Measurements from ENCODE around the gene MBTPS1.

GRCh38 chr16:84009282-84009681, 107.5 kb downstream of the MBTPS1 start:
- TF ChIP-seq CTCF (IDR thresholded peaks at IDR 0.05; ENCODE audit: insufficient read depth, low read depth, low read length), result no peak
- no peak for TF ChIP-seq EZH2 (IDR thresholded peaks at IDR 0.05; ENCODE audit: insufficient read depth, low read length)
